Mucosa of rectum (tissue), 2 donors: ENCODE data around the gene GNG7.
"Not testable (repeated sequence)": the region's sequence is repeated elsewhere in the genome, so short reads cannot be mapped to it uniquely, and the experiment has no call there.

Source experiments
- H3K27ac ChIP-seq, 2 donors: one replicate each; pipeline ENCODE4 v1.7.0; 2013; ENCODE audit warnings: inconsistent platforms in 2 of 2, low read depth in 2 of 2, low read length in 2 of 2
- H3K27me3 ChIP-seq, 2 donors: one replicate each; pipeline ENCODE4 v1.7.0; 2013; ENCODE audit warnings: low read length in 2 of 2; ENCODE audit not compliant: control insufficient read depth in 2 of 2, insufficient read depth in 2 of 2
- H3K36me3 ChIP-seq, 2 donors: one replicate each; pipeline ENCODE4 v1.7.0; 2013; ENCODE audit warnings: low read length in 2 of 2; ENCODE audit not compliant: control insufficient read depth in 2 of 2, insufficient read depth in 2 of 2
- H3K4me1 ChIP-seq, 2 donors: one replicate each; pipeline ENCODE4 v1.7.0; 2013; ENCODE audit warnings: low read length in 2 of 2, mild to moderate bottlenecking in 1 of 2; ENCODE audit not compliant: control insufficient read depth in 2 of 2, insufficient read depth in 2 of 2
- H3K4me3 ChIP-seq, 2 donors: one replicate each; pipeline ENCODE4 v1.7.0; 2013; ENCODE audit warnings: low read length in 2 of 2
- H3K9ac ChIP-seq, 2 donors: one replicate each; pipeline ENCODE4 v1.7.0; 2013; ENCODE audit warnings: low read length in 2 of 2, low read depth in 1 of 2, mild to moderate bottlenecking in 1 of 2
- H3K9me3 ChIP-seq, 2 donors: one replicate each; pipeline ENCODE4 v1.7.0; 2013; ENCODE audit warnings: low read length in 2 of 2; ENCODE audit not compliant: control insufficient read depth in 2 of 2
- donor health status: healthy.
- donor health status: Normal muscosa, but diverticular disease.

Gene GNG7

DNA sequence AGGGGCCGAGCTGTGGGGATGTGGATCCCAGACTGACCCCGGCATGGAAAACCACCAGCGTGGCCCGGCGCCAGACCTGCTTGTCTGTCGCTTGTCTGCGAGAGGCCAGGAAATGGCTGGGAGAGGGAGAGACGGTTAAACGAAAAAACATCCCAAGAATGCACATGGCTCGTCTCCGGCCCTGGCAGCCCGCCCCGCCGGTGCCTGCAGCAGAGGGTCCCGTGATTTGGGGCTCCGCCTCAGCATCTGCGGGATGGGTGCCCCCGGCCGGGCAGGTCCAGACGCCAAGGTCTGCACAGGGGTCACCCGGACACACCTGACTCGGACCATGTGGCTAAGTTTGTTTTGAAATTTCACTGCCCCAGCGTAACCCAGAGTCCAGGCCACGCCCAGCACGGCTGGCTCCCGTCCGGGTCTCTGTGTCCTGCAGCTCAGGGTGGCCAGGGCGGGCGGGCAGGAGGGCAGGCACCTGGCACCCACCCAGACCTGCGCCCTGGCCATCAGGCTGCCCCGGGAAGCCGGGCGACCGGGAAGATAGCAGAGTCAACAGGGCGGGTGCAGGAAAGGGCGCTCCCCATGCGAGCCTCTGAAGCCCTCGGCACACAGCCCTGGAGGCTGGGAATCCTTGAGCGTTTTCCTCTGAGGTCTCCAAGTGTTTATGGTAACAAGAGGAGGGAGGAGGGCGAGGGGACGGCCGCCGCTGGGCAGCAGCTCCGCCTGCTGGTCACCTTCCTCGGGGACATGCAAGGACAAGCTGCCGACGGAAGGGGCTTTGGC is 123.4 kb downstream of the GNG7 start:
- no peaks in the 10 kb centered on the region for H3K36me3 ChIP-seq
- no peaks in the 10 kb centered on the region for H3K9me3 ChIP-seq
- peak overlapping the region; percentile 62 to 67 for H3K27ac ChIP-seq
- H3K4me3 ChIP-seq, result peak overlapping the region; percentile 55 to 56
- H3K27me3 ChIP-seq, result no peaks in the 10 kb centered on the region
- peaks cover 21 to 37% of the 10 kb centered on the region in 2 donors for H3K4me1 ChIP-seq
- peak overlapping the region; percentile 65 to 68 for H3K9ac ChIP-seq

DNA sequence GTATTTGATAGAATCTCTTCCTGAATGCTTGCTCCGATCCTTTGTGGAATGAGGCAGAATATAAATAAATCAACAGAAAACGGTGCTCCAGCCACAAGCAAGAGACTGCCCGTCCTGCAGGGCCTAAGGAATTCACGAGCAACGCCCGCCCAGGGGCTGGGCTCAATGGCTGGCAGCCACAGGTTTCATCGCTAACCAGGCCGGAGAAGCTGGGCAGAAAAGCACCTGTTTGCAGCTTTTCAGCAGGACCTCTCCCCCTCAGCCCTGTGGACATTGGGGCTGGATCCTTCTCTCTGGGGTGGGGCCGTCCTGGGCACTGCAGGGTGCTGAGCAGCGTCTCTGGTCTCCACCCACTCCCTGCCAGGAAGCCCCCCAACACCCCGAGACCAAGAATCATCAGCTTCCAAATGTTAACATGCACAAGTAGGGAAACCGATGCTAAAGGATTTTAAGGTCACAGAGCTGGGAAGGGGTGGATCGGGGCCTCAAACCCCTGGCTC is 124.1 kb downstream of the GNG7 start:
- H3K4me3 ChIP-seq, result peak overlapping the region; percentile 55 to 56
- H3K36me3 ChIP-seq, result no peaks in the 10 kb centered on the region
- H3K9me3 ChIP-seq, result no peaks in the 10 kb centered on the region
- H3K27me3 ChIP-seq, result no peaks in the 10 kb centered on the region
- H3K4me1 ChIP-seq, result peaks cover 21 to 37% of the 10 kb centered on the region in 2 donors
- peak overlapping the region; percentile 65 to 68 for H3K9ac ChIP-seq
- H3K27ac ChIP-seq, result peak overlapping the region; percentile 62 to 67

DNA sequence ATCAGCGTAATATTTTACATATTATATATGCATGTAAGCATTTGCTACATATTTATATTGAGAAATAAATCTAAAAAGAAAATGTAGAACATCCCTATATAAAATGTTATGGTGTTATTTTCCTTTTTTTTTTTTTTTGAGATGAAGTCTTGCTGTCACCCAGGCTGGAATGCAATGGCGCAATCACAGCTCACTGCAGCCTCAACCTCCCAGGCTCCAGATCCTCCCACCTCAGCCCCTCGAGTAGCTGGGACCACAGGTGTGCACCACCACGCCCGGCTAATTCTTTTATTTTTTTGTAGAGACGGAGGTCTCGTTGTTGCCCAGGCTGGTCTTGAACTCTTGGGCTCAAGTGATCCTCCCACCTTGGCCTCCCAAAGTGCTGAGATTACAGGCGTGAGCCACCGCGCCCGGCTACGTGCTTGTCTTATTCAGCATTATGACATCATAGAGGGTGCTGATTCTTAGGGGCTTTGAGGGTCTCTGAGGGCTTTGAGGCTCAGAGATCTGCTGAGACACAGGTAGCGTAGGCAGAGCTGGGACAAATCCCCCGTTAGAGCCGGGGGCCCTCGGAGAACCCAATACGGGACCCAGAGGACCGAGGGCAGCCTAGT is 124.7 kb downstream of the GNG7 start:
- no peaks in the 10 kb centered on the region for H3K9me3 ChIP-seq
- H3K4me1 ChIP-seq, result peaks cover 21 to 37% of the 10 kb centered on the region in 2 donors
- peak overlapping the region; percentile 62 to 67 for H3K27ac ChIP-seq
- peak overlapping the region in 1 of 2 donors; percentile 65 for H3K9ac ChIP-seq
- H3K4me3 ChIP-seq, result no peak overlapping the region
- H3K27me3 ChIP-seq, result no peaks in the 10 kb centered on the region
- H3K36me3 ChIP-seq, result no peaks in the 10 kb centered on the region

DNA sequence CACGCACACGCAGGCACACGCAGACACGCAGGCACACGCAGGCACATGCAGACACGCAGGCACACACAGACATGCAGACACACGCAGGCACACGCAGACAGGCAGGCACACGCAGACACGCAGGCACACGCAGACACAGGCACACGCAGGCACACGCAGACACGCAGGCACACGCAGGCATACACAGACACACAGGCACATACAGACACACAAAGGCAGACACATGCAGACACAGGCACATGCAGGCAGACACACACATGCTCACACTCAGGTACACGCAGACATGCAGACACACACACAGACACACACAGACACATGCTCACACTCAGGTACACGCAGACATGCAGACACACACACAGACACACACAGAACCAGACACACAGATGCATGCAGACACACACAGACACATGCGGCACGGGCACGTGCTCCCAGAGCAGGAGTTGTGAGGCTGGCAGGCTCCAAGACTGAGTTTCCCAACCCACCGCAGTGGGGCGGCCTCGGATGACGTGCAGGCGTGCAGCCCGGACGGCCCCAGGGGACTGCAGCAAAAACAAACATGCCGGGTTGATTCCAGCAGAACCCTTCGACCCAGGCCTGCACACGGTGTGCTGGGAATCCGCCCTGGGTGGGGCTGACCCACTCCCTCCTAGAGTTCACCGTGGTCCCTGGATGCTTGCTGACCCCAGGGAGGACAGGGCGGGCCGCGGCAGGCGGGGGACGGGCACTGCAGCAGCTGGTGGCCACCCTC is 126.6 kb downstream of the GNG7 start:
- Histone ChIP-seq H3K9ac (no peak overlapping the region), H3K36me3 (no peaks in the 10 kb centered on the region), H3K4me1 (peaks cover 21 to 37% of the 10 kb centered on the region in 2 donors), H3K27ac (no peak overlapping the region), H3K27me3 (no peaks in the 10 kb centered on the region), H3K9me3 (no peaks in the 10 kb centered on the region), H3K4me3 (no peak overlapping the region)

DNA sequence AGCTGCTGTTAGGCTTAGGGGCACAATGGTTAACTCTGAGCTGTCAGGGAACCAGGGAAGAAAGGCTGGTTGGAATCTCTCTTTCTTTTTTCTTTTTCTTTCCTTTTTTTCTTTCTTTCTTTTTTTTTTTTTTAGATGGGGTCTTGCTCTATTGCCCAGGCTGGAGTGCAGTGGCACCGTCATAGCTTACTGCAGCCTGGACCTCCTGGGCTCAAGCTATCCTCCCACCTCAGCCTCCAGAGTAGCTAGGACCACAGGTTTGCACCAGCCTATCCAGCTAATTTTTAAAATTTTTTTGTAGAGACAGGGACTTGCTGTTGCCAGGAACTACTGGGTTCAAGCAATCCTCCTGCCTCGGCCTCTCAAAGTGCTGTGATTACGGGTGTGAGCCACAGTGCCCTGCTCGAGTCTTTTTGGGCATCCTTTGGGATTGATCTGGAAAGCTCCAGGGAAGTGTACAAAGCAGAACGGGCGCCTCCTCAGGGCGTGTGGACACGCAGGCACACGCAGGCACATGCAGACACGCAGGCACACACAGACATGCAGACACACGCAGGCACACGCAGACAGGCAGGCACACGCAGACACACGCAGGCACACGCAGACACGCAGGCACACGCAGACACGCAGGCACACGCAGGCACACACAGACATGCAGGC is 127.4 kb downstream of the GNG7 start:
- Histone ChIP-seq H3K9me3 (no peaks in the 10 kb centered on the region), H3K9ac (no peak overlapping the region), H3K4me1 (peaks cover 21 to 37% of the 10 kb centered on the region in 2 donors), H3K27me3 (no peaks in the 10 kb centered on the region), H3K4me3 (no peak overlapping the region), H3K36me3 (no peaks in the 10 kb centered on the region), H3K27ac (no peak overlapping the region)

DNA sequence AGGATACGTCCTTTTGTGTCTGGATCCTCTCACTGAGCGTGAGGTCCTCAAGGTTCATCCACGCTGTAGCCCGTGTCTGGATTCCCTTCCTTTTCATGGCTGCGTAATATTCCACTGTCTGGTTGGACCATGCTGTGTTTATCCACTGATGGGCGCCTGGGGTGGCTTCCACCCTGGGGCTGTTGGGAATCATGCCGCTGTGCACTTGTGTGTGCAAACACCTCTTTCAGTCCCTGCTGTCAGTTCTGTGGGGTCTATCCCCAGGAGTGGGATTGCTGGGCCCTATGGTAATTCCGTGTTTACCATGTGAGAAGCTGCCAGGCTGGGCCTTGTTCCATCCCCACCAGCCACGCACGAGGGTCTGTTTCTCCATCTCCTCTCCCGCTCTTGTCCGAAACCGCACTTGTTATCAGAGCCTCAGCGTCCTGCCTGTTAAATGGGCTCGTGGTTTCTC is 128.0 kb downstream of the GNG7 start:
- H3K9ac ChIP-seq, result no peak overlapping the region
- H3K9me3 ChIP-seq, result no peaks in the 10 kb centered on the region
- no peak overlapping the region for H3K4me3 ChIP-seq
- peaks cover 20 to 32% of the 10 kb centered on the region in 2 donors for H3K4me1 ChIP-seq
- no peaks in the 10 kb centered on the region for H3K27me3 ChIP-seq
- no peak overlapping the region for H3K27ac ChIP-seq
- H3K36me3 ChIP-seq, result no peaks in the 10 kb centered on the region

DNA sequence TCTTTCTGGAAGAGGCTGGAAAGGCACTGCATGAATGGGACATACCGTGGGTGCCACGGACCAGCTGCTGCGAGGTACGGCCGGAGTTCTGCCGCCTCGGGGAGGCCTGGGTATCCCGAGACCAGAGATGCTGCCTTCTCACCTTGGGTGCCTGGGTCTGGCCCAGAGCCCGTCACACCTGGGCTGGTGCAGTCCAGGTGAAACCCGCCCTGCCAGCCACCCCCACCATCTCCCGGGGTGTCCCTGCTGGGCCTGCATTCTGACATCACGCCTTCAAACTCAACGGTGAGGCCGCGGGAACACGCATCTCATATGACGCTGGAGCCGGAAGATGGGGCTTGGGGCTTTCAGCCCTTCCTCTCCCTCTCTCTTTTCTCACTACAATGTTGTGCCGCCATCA is 128.6 kb downstream of the GNG7 start:
- Histone ChIP-seq H3K9me3 (no peaks in the 10 kb centered on the region), H3K4me1 (peaks cover 15 to 27% of the 10 kb centered on the region in 2 donors), H3K27me3 (no peaks in the 10 kb centered on the region), H3K27ac (no peak overlapping the region), H3K4me3 (no peak overlapping the region), H3K36me3 (no peaks in the 10 kb centered on the region), H3K9ac (no peak overlapping the region)

DNA sequence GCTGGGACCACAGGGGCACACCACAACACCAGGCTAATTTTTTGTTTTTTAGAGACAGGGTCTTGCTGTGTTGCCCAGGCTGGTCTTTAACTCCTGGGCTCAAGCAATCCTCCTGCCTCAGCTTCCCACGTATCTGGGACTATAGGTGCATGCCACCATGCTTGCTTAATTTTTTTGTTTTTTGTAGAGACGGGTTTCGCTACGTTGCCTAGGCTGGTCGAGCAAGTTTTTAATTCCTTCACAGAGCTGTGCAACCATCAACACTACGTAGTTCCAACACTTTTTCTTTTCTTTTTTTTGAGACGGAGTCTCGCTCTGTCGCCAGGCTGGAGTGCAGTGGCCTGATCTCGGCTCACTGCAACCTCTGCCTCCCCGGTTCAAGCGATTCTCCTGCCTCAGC is 130.3 kb downstream of the GNG7 start:
- H3K4me3 ChIP-seq, H3K27me3 ChIP-seq, H3K36me3 ChIP-seq, H3K27ac ChIP-seq, H3K9me3 ChIP-seq, H3K9ac ChIP-seq: not testable (repeated sequence)
- peaks cover 8 to 20% of the 10 kb centered on the region in 2 donors for H3K4me1 ChIP-seq

DNA sequence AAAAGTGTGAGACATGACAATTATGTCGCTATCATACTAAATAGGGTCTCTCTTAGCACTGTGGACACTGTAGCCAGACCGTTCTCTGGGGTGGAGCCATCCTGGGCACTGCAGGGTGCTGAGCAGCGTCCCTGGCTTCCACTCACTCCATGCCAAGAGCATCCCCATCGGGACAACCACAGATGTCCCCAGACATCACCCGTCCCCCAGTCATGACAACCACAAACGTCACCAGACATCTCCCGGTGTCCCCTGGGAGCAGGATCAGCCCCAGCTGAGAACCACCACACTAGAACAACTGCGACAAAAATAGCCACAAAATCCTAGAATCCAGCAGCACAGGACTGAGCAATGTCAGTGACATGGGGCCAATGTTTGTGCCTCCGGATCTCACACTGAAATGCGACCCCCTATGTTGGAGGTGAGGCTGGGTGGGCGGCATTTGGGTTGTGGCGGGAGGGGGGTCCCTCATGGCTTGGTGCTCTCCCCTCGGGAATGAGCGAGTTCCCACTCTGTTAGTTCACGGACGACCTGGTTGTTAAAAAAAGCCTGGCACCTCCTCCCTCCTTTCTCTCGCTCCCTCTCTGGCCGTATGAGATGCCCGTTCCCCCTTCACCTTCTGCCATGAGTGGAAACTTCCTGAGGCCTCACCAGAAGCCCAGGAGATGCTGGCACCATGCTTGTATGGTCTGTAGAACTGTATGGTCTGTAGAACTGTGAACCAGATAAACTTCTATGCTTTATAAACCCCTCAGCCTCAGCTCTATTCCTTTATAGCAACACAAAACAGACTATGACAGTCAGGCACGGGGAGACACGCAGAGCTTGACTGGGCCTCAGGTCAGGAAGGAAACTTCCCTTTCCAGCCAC is 132.7 kb downstream of the GNG7 start:
- Histone ChIP-seq H3K4me1 (peaks cover 5 to 6% of the 10 kb centered on the region in 2 donors), H3K4me3 (no peak overlapping the region), H3K27me3 (no peaks in the 10 kb centered on the region), H3K36me3 (no peaks in the 10 kb centered on the region), H3K9ac (no peak overlapping the region), H3K27ac (no peak overlapping the region), H3K9me3 (no peaks in the 10 kb centered on the region)
